ENCODE measurements around the gene PDE10A. TPM values are rescaled to one million over a fixed set of nuclear protein-coding genes. Genes with fewer than 3 reads are reported as not detected.

PDE10A gene
- total RNA-seq (not detected), polyA plus RNA-seq (not detected), total RNA-seq (0.94 reads per million)

GRCh38 chr6:165662749-165663376 is at the start of gene PDE10A:
TSS of gene PDE10A (minus strand) at chr6:165663241. CDS start at chr6:165662811, 430 bp downstream.
- ATAC-seq (no peak), DNase-seq (no peak)
- Mint-ChIP-seq H3K36me3 (peaks cover 0 to 4% (median 0%) of the 10 kb centered on the region in 5 donors), H3K27ac (peak within 1 kb of the TSS in 1 of 9 donors; percentile 60), H3K4me1 (peaks cover 0 to 10% (median 3%) of the 10 kb centered on the region in 7 donors), H3K27me3 (peaks cover 51 to 68% (median 53%) of the 10 kb centered on the region in 5 donors), H3K4me3 (peak within 1 kb of the TSS in 4 of 10 donors; percentile 29 to 59 (median 42)), H3K9me3 (peaks cover 0 to 6% (median 0%) of the 10 kb centered on the region in 11 donors)
- no peaks in the 10 kb centered on the region for H3K36me3 ChIP-seq (ENCODE audit: control insufficient read depth in 2 of 3, insufficient read depth in 3 of 3, low read length in 3 of 3)
- intact Hi-C loops (cut with micrococcal nuclease): loop anchor here in 1 of 2 donors (5.0 kb wide), 1 partner anchor 221 kb away; no protein-coding TSS in a partner anchor
- no peak within 1 kb of the TSS for H3K27ac ChIP-seq (ENCODE audit: low read depth, low read length)
- no peaks in the 10 kb centered on the region for H3K9me3 ChIP-seq (ENCODE audit: control insufficient read depth in 2 of 3, low read length in 3 of 3)
- ChIA-PET CTCF (no interaction called here), POLR2A (no interaction called here)
- no peaks in the 10 kb centered on the region for H3K27me3 ChIP-seq (ENCODE audit: control insufficient read depth in 2 of 2, insufficient read depth in 2 of 2, low read length in 2 of 2)
- no peaks in the 10 kb centered on the region for H3K4me1 ChIP-seq (ENCODE audit: control insufficient read depth in 2 of 2, insufficient read depth in 2 of 2, low read length in 2 of 2)
- H3K4me3 ChIP-seq (ENCODE audit: low read length): no peak within 1 kb of the TSS

GRCh38 chr6:165708985-165709576 is 46.0 kb upstream of the PDE10A start:
- POLR2A ChIA-PET: no interaction called here
- no peaks in the 10 kb centered on the region for H3K4me1 Mint-ChIP-seq
- peaks cover 0 to 5% (median 0%) of the 10 kb centered on the region in 5 donors for H3K36me3 Mint-ChIP-seq
- H3K9me3 Mint-ChIP-seq: peaks cover 0 to 11% (median 4%) of the 10 kb centered on the region in 11 donors
- H3K4me3 Mint-ChIP-seq: no peak overlapping the region
- Histone ChIP-seq H3K4me3 (ENCODE audit: low read length) (no peak overlapping the region), H3K27ac (ENCODE audit: low read depth, low read length) (no peak overlapping the region), H3K36me3 (ENCODE audit: control insufficient read depth in 2 of 3, insufficient read depth in 3 of 3, low read length in 3 of 3) (no peaks in the 10 kb centered on the region), H3K9me3 (ENCODE audit: control insufficient read depth in 2 of 3, low read length in 3 of 3) (no peaks in the 10 kb centered on the region), H3K4me1 (ENCODE audit: control insufficient read depth in 2 of 2, insufficient read depth in 2 of 2, low read length in 2 of 2) (no peaks in the 10 kb centered on the region), H3K27me3 (ENCODE audit: control insufficient read depth in 2 of 2, insufficient read depth in 2 of 2, low read length in 2 of 2) (no peaks in the 10 kb centered on the region)
- H3K27ac Mint-ChIP-seq: no peak overlapping the region
- intact Hi-C loops (cut with micrococcal nuclease): no loop called here
- CTCF ChIA-PET: no interaction called here
- H3K27me3 Mint-ChIP-seq: peaks cover 0 to 7% (median 0%) of the 10 kb centered on the region in 5 donors
- DNase-seq (no peak), ATAC-seq (no peak)

- no peak overlapping the region for H3K27ac ChIP-seq (ENCODE audit: low read depth, low read length)
- H3K4me1 ChIP-seq (ENCODE audit: control insufficient read depth in 2 of 2, insufficient read depth in 2 of 2, low read length in 2 of 2): no peaks in the 10 kb centered on the region
- no peaks in the 10 kb centered on the region for H3K9me3 ChIP-seq (ENCODE audit: control insufficient read depth in 2 of 3, low read length in 3 of 3)
- intact Hi-C loops (cut with micrococcal nuclease): no loop called here
- H3K4me3 ChIP-seq (ENCODE audit: low read length): no peak overlapping the region
- ATAC-seq (peak; percentile 22), DNase-seq (no peak)
- ChIA-PET CTCF (no interaction called here), POLR2A (no interaction called here)
- Mint-ChIP-seq H3K27ac (no peak overlapping the region), H3K36me3 (peaks cover 0 to 5% (median 0%) of the 10 kb centered on the region in 5 donors), H3K4me3 (no peak overlapping the region), H3K27me3 (peaks cover 0 to 4% (median 0%) of the 10 kb centered on the region in 5 donors), H3K9me3 (peaks cover 0 to 11% (median 4%) of the 10 kb centered on the region in 11 donors), H3K4me1 (no peaks in the 10 kb centered on the region)
- no peaks in the 10 kb centered on the region for H3K36me3 ChIP-seq (ENCODE audit: control insufficient read depth in 2 of 3, insufficient read depth in 3 of 3, low read length in 3 of 3)
- no peaks in the 10 kb centered on the region for H3K27me3 ChIP-seq (ENCODE audit: control insufficient read depth in 2 of 2, insufficient read depth in 2 of 2, low read length in 2 of 2)
These were observed 44.2 kb upstream of the PDE10A start for GRCh38 chr6:165707067-165707853.

GRCh38 chr6:165705941-165706340 is 42.9 kb upstream of the PDE10A start:
- Mint-ChIP-seq H3K36me3 (peaks cover 0 to 5% (median 0%) of the 10 kb centered on the region in 5 donors), H3K4me3 (no peak overlapping the region), H3K9me3 (peaks cover 0 to 13% (median 5%) of the 10 kb centered on the region in 11 donors), H3K4me1 (peaks cover 0 to 2% (median 0%) of the 10 kb centered on the region in 7 donors), H3K27ac (no peak overlapping the region), H3K27me3 (peaks cover 0 to 4% (median 0%) of the 10 kb centered on the region in 5 donors)
- no peak overlapping the region for H3K4me3 ChIP-seq (ENCODE audit: low read length)
- intact Hi-C loops (cut with micrococcal nuclease): no loop called here
- no peak overlapping the region for H3K27ac ChIP-seq (ENCODE audit: low read depth, low read length)
- no peaks in the 10 kb centered on the region for H3K9me3 ChIP-seq (ENCODE audit: control insufficient read depth in 2 of 3, low read length in 3 of 3)
- ChIA-PET POLR2A (no interaction called here), CTCF (no interaction called here)
- H3K27me3 ChIP-seq (ENCODE audit: control insufficient read depth in 2 of 2, insufficient read depth in 2 of 2, low read length in 2 of 2): no peaks in the 10 kb centered on the region
- no peaks in the 10 kb centered on the region for H3K36me3 ChIP-seq (ENCODE audit: control insufficient read depth in 2 of 3, insufficient read depth in 3 of 3, low read length in 3 of 3)
- ATAC-seq: no peak
- no peaks in the 10 kb centered on the region for H3K4me1 ChIP-seq (ENCODE audit: control insufficient read depth in 2 of 2, insufficient read depth in 2 of 2, low read length in 2 of 2)
- no peak for DNase-seq

- H3K4me1 Mint-ChIP-seq: peaks cover 0 to 2% (median 0%) of the 10 kb centered on the region in 7 donors
- H3K36me3 Mint-ChIP-seq: peaks cover 0 to 5% (median 0%) of the 10 kb centered on the region in 5 donors
- no peaks in the 10 kb centered on the region for H3K4me1 ChIP-seq (ENCODE audit: control insufficient read depth in 2 of 2, insufficient read depth in 2 of 2, low read length in 2 of 2)
- DNase-seq (no peak), ATAC-seq (no peak)
- H3K27me3 ChIP-seq (ENCODE audit: control insufficient read depth in 2 of 2, insufficient read depth in 2 of 2, low read length in 2 of 2): no peaks in the 10 kb centered on the region
- intact Hi-C loops (cut with micrococcal nuclease): no loop called here
- H3K27me3 Mint-ChIP-seq: no peaks in the 10 kb centered on the region
- no peak overlapping the region for H3K4me3 ChIP-seq (ENCODE audit: low read length)
- H3K36me3 ChIP-seq (ENCODE audit: control insufficient read depth in 2 of 3, insufficient read depth in 3 of 3, low read length in 3 of 3): no peaks in the 10 kb centered on the region
- H3K4me3 Mint-ChIP-seq: no peak overlapping the region
- ChIA-PET CTCF (no interaction called here), POLR2A (no interaction called here)
- no peak overlapping the region for H3K27ac Mint-ChIP-seq
- no peaks in the 10 kb centered on the region for H3K9me3 ChIP-seq (ENCODE audit: control insufficient read depth in 2 of 3, low read length in 3 of 3)
- no peak overlapping the region for H3K27ac ChIP-seq (ENCODE audit: low read depth, low read length)
- peaks cover 0 to 10% (median 3%) of the 10 kb centered on the region in 11 donors for H3K9me3 Mint-ChIP-seq
These were observed 41.2 kb upstream of the PDE10A start for GRCh38 chr6:165704045-165704748.

- Mint-ChIP-seq H3K27me3 (no peaks in the 10 kb centered on the region), H3K4me1 (peaks cover 0 to 2% (median 0%) of the 10 kb centered on the region in 7 donors), H3K9me3 (peaks cover 0 to 13% (median 5%) of the 10 kb centered on the region in 11 donors), H3K27ac (no peak overlapping the region), H3K36me3 (peaks cover 0 to 3% (median 0%) of the 10 kb centered on the region in 5 donors), H3K4me3 (no peak overlapping the region)
- DNase-seq: no peak
- Histone ChIP-seq H3K4me1 (ENCODE audit: control insufficient read depth in 2 of 2, insufficient read depth in 2 of 2, low read length in 2 of 2) (no peaks in the 10 kb centered on the region), H3K27ac (ENCODE audit: low read depth, low read length) (no peak overlapping the region), H3K27me3 (ENCODE audit: control insufficient read depth in 2 of 2, insufficient read depth in 2 of 2, low read length in 2 of 2) (no peaks in the 10 kb centered on the region), H3K36me3 (ENCODE audit: control insufficient read depth in 2 of 3, insufficient read depth in 3 of 3, low read length in 3 of 3) (no peaks in the 10 kb centered on the region), H3K9me3 (ENCODE audit: control insufficient read depth in 2 of 3, low read length in 3 of 3) (no peaks in the 10 kb centered on the region), H3K4me3 (ENCODE audit: low read length) (no peak overlapping the region)
- POLR2A ChIA-PET: no interaction called here
- ATAC-seq: no peak
- CTCF ChIA-PET: no interaction called here
- intact Hi-C loops (cut with micrococcal nuclease): no loop called here
These were observed 39.6 kb upstream of the PDE10A start for GRCh38 chr6:165702669-165703068.
